Activated naive CD4-positive, alpha-beta T cell treated with anti-CD3 and anti-CD28 coated beads, Interleukin-2, amount 50 U/mL, for 72 hours (primary cell): ENCODE data around the gene OPCML. TPM values are rescaled to one million over a fixed set of nuclear protein-coding genes. Genes with fewer than 3 reads are reported as not detected.

Experiments
- ATAC-seq, 2 donors: fragments of 150-1000 bp; cut with Tn5 transposase; 2 replicates each; pipeline ENCODE4 v1.10.0; 2021; ENCODE audit warnings: mild to moderate bottlenecking in 2 of 2, moderate library complexity in 2 of 2
- DNase-seq, 2 donors: peaks; one replicate each; pipeline ENCODE4 v3.0.0; 2021 to 2022; ENCODE audit warnings: low spot score in 2 of 2
- H3K27ac Mint-ChIP-seq, 2 donors: one replicate each; pipeline ENCODE4 v1.8.0; 2022; ENCODE audit warnings: mild to moderate bottlenecking in 2 of 2, mixed read lengths in 2 of 2
- H3K36me3 Mint-ChIP-seq, 2 donors: one replicate each; pipeline ENCODE4 v1.8.0; 2022; ENCODE audit warnings: mixed read lengths in 2 of 2
- H3K9me3 Mint-ChIP-seq, 2 donors: one replicate each; pipeline ENCODE4 v1.8.0; 2022; ENCODE audit warnings: mixed read lengths in 2 of 2
- total RNA-seq, 2 donors: library from RNA; stranded (reverse); gene quantifications; one replicate each; pipeline ENCODE4 v1.2.3, GENCODE V29; 2022

The OPCML gene
- total RNA-seq, 2 donors from 2014 or later = not detected

GRCh38 chr11:132971351-132971750 lies 561.0 kb downstream of the OPCML start:
- DNase-seq (no peak), ATAC-seq (no peak)
- Mint-ChIP-seq H3K36me3 (peaks cover 0 to 5% of the 10 kb centered on the region in 2 donors), H3K27ac (no peak overlapping the region), H3K9me3 (peaks cover 0 to 15% of the 10 kb centered on the region in 2 donors)

GRCh38 chr11:132969892-132970291 lies 562.4 kb downstream of the OPCML start:
- DNase-seq (no peak), ATAC-seq (no peak)
- Mint-ChIP-seq H3K36me3 (peaks cover 0 to 5% of the 10 kb centered on the region in 2 donors), H3K27ac (no peak overlapping the region), H3K9me3 (peaks cover 0 to 14% of the 10 kb centered on the region in 2 donors)

- ATAC-seq (no peak), DNase-seq (no peak)
- Mint-ChIP-seq H3K36me3 (no peaks in the 10 kb centered on the region), H3K27ac (no peak overlapping the region), H3K9me3 (peaks cover 0 to 10% of the 10 kb centered on the region in 2 donors)
These were observed 570.3 kb downstream of the OPCML start for GRCh38 chr11:132962041-132962440.

GRCh38 chr11:132961453-132961852 lies 570.8 kb downstream of the OPCML start:
- no peak for ATAC-seq
- H3K9me3 Mint-ChIP-seq = peaks cover 0 to 10% of the 10 kb centered on the region in 2 donors
- no peak overlapping the region for H3K27ac Mint-ChIP-seq
- H3K36me3 Mint-ChIP-seq = no peaks in the 10 kb centered on the region
- DNase-seq = no peak

GRCh38 chr11:132960273-132961078 lies 571.8 kb downstream of the OPCML start:
- no peak for DNase-seq
- H3K9me3 Mint-ChIP-seq = peaks cover 0 to 10% of the 10 kb centered on the region in 2 donors
- no peak for ATAC-seq

GRCh38 chr11:132959693-132960092 lies 572.6 kb downstream of the OPCML start:
- ATAC-seq (no peak), DNase-seq (no peak)
- Mint-ChIP-seq H3K36me3 (peaks cover 0 to under 1% of the 10 kb centered on the region in 2 donors), H3K9me3 (peaks cover under 1 to 12% of the 10 kb centered on the region in 2 donors), H3K27ac (no peak overlapping the region)

More at GRCh38 chr11:132960273-132961078, 571.8 kb downstream of the OPCML start:
- H3K36me3 Mint-ChIP-seq = no peaks in the 10 kb centered on the region
- H3K27ac Mint-ChIP-seq = no peak overlapping the region

GRCh38 chr11:132957881-132958280 lies 574.4 kb downstream of the OPCML start:
- ATAC-seq (no peak), DNase-seq (no peak)
- H3K27ac Mint-ChIP-seq = no peak overlapping the region
- H3K9me3 Mint-ChIP-seq = peaks cover 4 to 12% of the 10 kb centered on the region in 2 donors
- peaks cover 0 to 5% of the 10 kb centered on the region in 2 donors for H3K36me3 Mint-ChIP-seq

GRCh38 chr11:132948252-132948651 lies 584.0 kb downstream of the OPCML start:
- no peak for DNase-seq
- H3K27ac Mint-ChIP-seq = no peak overlapping the region
- ATAC-seq = no peak
- H3K36me3 Mint-ChIP-seq = peaks cover 0 to 5% of the 10 kb centered on the region in 2 donors
- H3K9me3 Mint-ChIP-seq = peaks cover 6 to 9% of the 10 kb centered on the region in 2 donors

GRCh38 chr11:132944569-132944944 lies 587.7 kb downstream of the OPCML start:
- ATAC-seq (no peak), DNase-seq (no peak)
- peaks cover 0 to 5% of the 10 kb centered on the region in 2 donors for H3K36me3 Mint-ChIP-seq
- H3K27ac Mint-ChIP-seq = no peak overlapping the region
- H3K9me3 Mint-ChIP-seq = peaks cover 0 to 2% of the 10 kb centered on the region in 2 donors

- H3K27ac Mint-ChIP-seq = no peak overlapping the region
- H3K9me3 Mint-ChIP-seq = no peaks in the 10 kb centered on the region
- ATAC-seq (peak in 1 of 2 donors; percentile 13), DNase-seq (no peak)
- peaks cover 0 to 5% of the 10 kb centered on the region in 2 donors for H3K36me3 Mint-ChIP-seq
These were observed 588.4 kb downstream of the OPCML start for GRCh38 chr11:132943706-132944568.

- ATAC-seq (no peak), DNase-seq (no peak)
- Mint-ChIP-seq H3K36me3 (peaks cover 0 to 5% of the 10 kb centered on the region in 2 donors), H3K9me3 (no peaks in the 10 kb centered on the region), H3K27ac (no peak overlapping the region)
These were observed 589.0 kb downstream of the OPCML start for GRCh38 chr11:132943357-132943705.

GRCh38 chr11:132942611-132943356 lies 589.5 kb downstream of the OPCML start:
- H3K9me3 Mint-ChIP-seq = no peaks in the 10 kb centered on the region
- ATAC-seq (no peak), DNase-seq (no peak)
- peaks cover 0 to 5% of the 10 kb centered on the region in 2 donors for H3K36me3 Mint-ChIP-seq
- no peak overlapping the region for H3K27ac Mint-ChIP-seq

GRCh38 chr11:132941761-132942160 lies 590.5 kb downstream of the OPCML start:
- Mint-ChIP-seq H3K36me3 (peaks cover 0 to 5% of the 10 kb centered on the region in 2 donors), H3K9me3 (no peaks in the 10 kb centered on the region), H3K27ac (no peak overlapping the region)
- ATAC-seq (no peak), DNase-seq (no peak)

GRCh38 chr11:132941024-132941646 lies 591.2 kb downstream of the OPCML start:
- ATAC-seq = no peak

GRCh38 chr11:132937016-132937415 lies 595.3 kb downstream of the OPCML start:
- no peak overlapping the region for H3K27ac Mint-ChIP-seq
- H3K9me3 Mint-ChIP-seq = no peaks in the 10 kb centered on the region
- no peaks in the 10 kb centered on the region for H3K36me3 Mint-ChIP-seq
- DNase-seq = no peak
- ATAC-seq = no peak

More at GRCh38 chr11:132941024-132941646, 591.2 kb downstream of the OPCML start:
- H3K9me3 Mint-ChIP-seq = no peaks in the 10 kb centered on the region
- DNase-seq = no peak
- peaks cover 0 to 5% of the 10 kb centered on the region in 2 donors for H3K36me3 Mint-ChIP-seq
- H3K27ac Mint-ChIP-seq = no peak overlapping the region

GRCh38 chr11:132935383-132935782 lies 596.9 kb downstream of the OPCML start:
- no peaks in the 10 kb centered on the region for H3K9me3 Mint-ChIP-seq
- H3K27ac Mint-ChIP-seq = no peak overlapping the region
- ATAC-seq (no peak), DNase-seq (no peak)
- H3K36me3 Mint-ChIP-seq = no peaks in the 10 kb centered on the region
